ENCODE measurements around the gene SLC44A1.

SLC44A1 gene

GRCh38 chr9:105273731-105274130, 29.3 kb downstream of the SLC44A1 start:
- TF ChIP-seq POLR2A (IDR thresholded peaks at IDR 0.05; ENCODE audit: low read depth, low read length), result no peak
- DNase-seq (ENCODE audit: insufficient read length, low spot score) (no peak), FAIRE-seq (no peak)

GRCh38 chr9:105275111-105275510, 30.7 kb downstream of the SLC44A1 start:
- FAIRE-seq (peak; percentile 75), DNase-seq (ENCODE audit: insufficient read length, low spot score) (no peak)
- TF ChIP-seq POLR2A (IDR thresholded peaks at IDR 0.05; ENCODE audit: low read depth, low read length), result no peak

GRCh38 chr9:105275938-105276337, 31.5 kb downstream of the SLC44A1 start:
- no peak for FAIRE-seq
- DNase-seq (ENCODE audit: insufficient read length, low spot score), result no peak
- TF ChIP-seq POLR2A (IDR thresholded peaks at IDR 0.05; ENCODE audit: low read depth, low read length), result no peak

GRCh38 chr9:105278751-105279150, 34.3 kb downstream of the SLC44A1 start:
- FAIRE-seq (peak; percentile 33), DNase-seq (ENCODE audit: insufficient read length, low spot score) (no peak)
- TF ChIP-seq POLR2A (IDR thresholded peaks at IDR 0.05; ENCODE audit: low read depth, low read length), result no peak

- FAIRE-seq (peak; percentile 95), DNase-seq (ENCODE audit: insufficient read length, low spot score) (peak; percentile 41)
- no peak for TF ChIP-seq POLR2A (IDR thresholded peaks at IDR 0.05; ENCODE audit: low read depth, low read length)
Measured at GRCh38 chr9:105280691-105281090, 36.2 kb downstream of the SLC44A1 start.

- DNase-seq (ENCODE audit: insufficient read length, low spot score), result no peak
- FAIRE-seq, result peak; percentile 67
- TF ChIP-seq POLR2A (IDR thresholded peaks at IDR 0.05; ENCODE audit: low read depth, low read length), result no peak
Measured at GRCh38 chr9:105281272-105281671, 36.8 kb downstream of the SLC44A1 start.

GRCh38 chr9:105281926-105282325, 37.5 kb downstream of the SLC44A1 start:
- peak; percentile 77 for FAIRE-seq
- DNase-seq (ENCODE audit: insufficient read length, low spot score), result no peak
- TF ChIP-seq POLR2A (IDR thresholded peaks at IDR 0.05; ENCODE audit: low read depth, low read length), result no peak

- no peak for FAIRE-seq
- DNase-seq (ENCODE audit: insufficient read length, low spot score), result no peak
- TF ChIP-seq POLR2A (IDR thresholded peaks at IDR 0.05; ENCODE audit: low read depth, low read length), result no peak
Measured at GRCh38 chr9:105282870-105283621, 38.6 kb downstream of the SLC44A1 start.

- DNase-seq (ENCODE audit: insufficient read length, low spot score), result no peak
- FAIRE-seq, result peak; percentile 45
- TF ChIP-seq POLR2A (IDR thresholded peaks at IDR 0.05; ENCODE audit: low read depth, low read length), result no peak
Measured at GRCh38 chr9:105283795-105284194, 39.3 kb downstream of the SLC44A1 start.

GRCh38 chr9:105284463-105284862, 40.0 kb downstream of the SLC44A1 start:
- FAIRE-seq (no peak), DNase-seq (ENCODE audit: insufficient read length, low spot score) (no peak)

GRCh38 chr9:105286098-105286497, 41.6 kb downstream of the SLC44A1 start:
- no peak for TF ChIP-seq POLR2A (IDR thresholded peaks at IDR 0.05; ENCODE audit: low read depth, low read length)
- DNase-seq (ENCODE audit: insufficient read length, low spot score) (no peak), FAIRE-seq (no peak)

More at GRCh38 chr9:105284463-105284862, 40.0 kb downstream of the SLC44A1 start:
- TF ChIP-seq POLR2A (IDR thresholded peaks at IDR 0.05; ENCODE audit: low read depth, low read length), result no peak

- no peak for TF ChIP-seq POLR2A (IDR thresholded peaks at IDR 0.05; ENCODE audit: low read depth, low read length)
- DNase-seq (ENCODE audit: insufficient read length, low spot score) (no peak), FAIRE-seq (no peak)
Measured at GRCh38 chr9:105289305-105289704, 44.9 kb downstream of the SLC44A1 start.

- FAIRE-seq (peak; percentile 66), DNase-seq (ENCODE audit: insufficient read length, low spot score) (no peak)
- no peak for TF ChIP-seq POLR2A (IDR thresholded peaks at IDR 0.05; ENCODE audit: low read depth, low read length)
Measured at GRCh38 chr9:105290418-105290817, 46.0 kb downstream of the SLC44A1 start.

- TF ChIP-seq POLR2A (IDR thresholded peaks at IDR 0.05; ENCODE audit: low read depth, low read length), result no peak
- no peak for FAIRE-seq
- DNase-seq (ENCODE audit: insufficient read length, low spot score), result no peak
Measured at GRCh38 chr9:105290954-105291353, 46.5 kb downstream of the SLC44A1 start.

- FAIRE-seq, result peak; percentile 93
- TF ChIP-seq POLR2A (IDR thresholded peaks at IDR 0.05; ENCODE audit: low read depth, low read length), result no peak
- no peak for DNase-seq (ENCODE audit: insufficient read length, low spot score)
Measured at GRCh38 chr9:105291422-105291859, 47.0 kb downstream of the SLC44A1 start.
